ENCODE data around the gene SELE.
"Not testable (repeated sequence)": the region's sequence is repeated elsewhere in the genome, so short reads cannot be mapped to it uniquely, and the experiment has no call there.

The SELE gene

DNA sequence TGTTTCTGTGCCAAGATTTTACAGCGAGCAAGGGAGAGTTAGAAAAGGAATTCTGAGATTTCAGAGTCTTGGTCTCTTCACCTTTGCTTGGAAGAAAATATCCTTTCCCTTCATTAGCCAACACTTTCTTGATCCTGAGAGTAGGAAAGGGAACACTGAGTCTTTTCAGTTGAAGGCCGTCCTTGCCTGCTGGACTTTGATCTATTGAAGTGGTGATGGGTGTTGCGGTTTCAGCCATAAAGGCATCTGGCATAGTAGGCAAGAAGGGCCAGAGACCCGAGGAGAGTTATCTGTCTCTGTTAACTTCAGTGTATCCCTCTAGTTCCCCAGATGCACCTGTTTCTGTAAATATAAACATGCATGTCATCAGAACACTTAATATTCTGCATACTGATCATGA is 9.7 kb downstream of the SELE start:
- intact Hi-C loops (cut with DNase I) = no loop called here
- no peak for DNase-seq

DNA sequence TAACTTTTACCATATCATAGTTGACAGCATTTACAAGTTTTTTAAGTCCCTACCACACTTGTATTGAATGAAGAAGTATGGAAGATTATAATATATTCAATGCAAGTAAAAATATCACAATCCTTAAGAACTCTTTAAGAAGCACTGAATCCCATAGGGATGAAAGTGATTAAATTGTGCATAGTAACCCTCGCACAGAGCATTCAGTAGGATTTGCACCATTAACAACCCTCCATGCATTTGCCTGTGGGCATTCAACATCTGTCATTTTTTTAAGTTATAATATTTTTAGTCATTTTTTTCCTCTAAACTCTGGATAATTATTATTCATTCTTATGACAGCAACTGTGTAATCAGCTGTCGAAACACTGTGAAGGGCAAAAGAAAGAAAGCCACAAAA is 10.1 kb downstream of the SELE start:
- intact Hi-C loops (cut with DNase I) = no loop called here
- no peak for DNase-seq

GRCh38 chr1:169722779-169723178 is 11.1 kb downstream of the SELE start:
- intact Hi-C loops (cut with DNase I) = no loop called here
- DNase-seq = no peak

GRCh38 chr1:169715100-169715499 is 18.8 kb downstream of the SELE start:
- intact Hi-C loops (cut with DNase I); DNase-seq: not testable (repeated sequence)

- intact Hi-C loops (cut with DNase I); DNase-seq: not testable (repeated sequence)
Measured at GRCh38 chr1:169713090-169713489, 20.8 kb downstream of the SELE start.

- intact Hi-C loops (cut with DNase I) = loop anchor here (1.0 kb wide), 1 partner anchor 111 kb away; no protein-coding TSS in a partner anchor
- DNase-seq = no peak
Measured at GRCh38 chr1:169712309-169712631, 21.6 kb downstream of the SELE start.

DNA sequence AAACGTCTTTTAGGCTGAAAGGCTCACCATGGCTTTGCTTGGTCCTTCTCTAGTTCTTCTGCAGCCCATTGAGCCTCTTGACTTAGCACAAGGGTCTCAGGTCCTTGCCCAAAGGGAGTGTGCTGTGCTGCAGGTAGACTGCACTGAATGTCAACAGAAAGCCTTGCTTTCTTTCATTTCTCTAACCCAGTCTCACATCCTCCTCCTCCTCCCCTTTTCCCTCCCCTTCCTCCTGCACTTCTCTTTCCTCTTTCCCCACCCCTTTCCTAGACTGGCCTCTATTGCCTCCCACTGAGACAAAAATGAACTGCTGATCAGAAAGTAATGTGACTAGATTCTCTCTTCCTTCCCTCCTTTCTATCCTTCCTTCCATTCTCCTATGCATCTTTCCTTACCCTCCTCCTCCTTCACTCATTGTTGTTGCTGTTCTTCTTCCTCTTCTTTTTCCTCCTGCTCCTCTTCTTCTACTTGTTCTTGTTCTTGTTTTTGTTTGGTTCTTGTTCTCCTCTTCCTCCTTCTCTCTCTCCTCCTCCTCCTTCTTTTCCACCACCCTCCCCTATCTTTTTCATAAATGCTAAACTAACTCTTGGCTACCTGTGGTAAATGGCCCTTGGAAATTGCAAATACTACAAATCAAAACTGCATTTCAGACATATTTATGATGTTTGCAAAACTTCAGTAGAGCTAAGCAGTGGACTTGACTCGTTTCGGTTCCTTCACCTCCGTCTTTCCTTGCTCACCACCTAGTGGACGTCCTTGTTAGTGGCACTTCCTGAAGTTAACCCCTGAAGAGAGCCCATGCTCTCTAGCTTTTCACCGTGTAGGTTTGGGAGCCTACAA is 22.2 kb downstream of the SELE start, which contains the start of gene SELL:
Gene SELL (minus strand): TSS at position 152 of the 840 bp plus-strand sequence. CDS start 122 bp downstream, at position 30.
- DNase-seq = peak in 6 of 10 donors; percentile 7 to 81 (median 51)
- intact Hi-C loops (cut with DNase I) = loop anchor here (1.0 kb wide), 1 partner anchor 110 kb away; no protein-coding TSS in a partner anchor

DNA sequence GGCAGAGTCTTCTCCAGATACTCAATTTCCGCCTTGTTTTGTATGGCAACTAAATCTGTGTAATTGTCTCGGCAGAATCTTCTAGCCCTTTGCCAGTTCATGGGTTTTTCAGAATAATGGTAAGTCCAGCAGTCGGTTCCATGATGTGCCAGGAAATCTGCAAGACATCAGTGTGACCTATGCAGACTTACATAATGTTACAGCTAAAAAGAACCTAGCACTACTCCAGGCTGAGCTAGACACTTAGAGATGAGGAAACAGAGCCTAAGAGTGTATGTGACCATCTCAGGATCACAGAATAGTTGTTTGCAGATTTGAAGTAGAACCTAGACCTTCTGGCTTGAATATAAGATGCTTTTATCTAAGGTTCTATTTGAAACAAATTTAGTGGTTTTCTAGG is 25.2 kb downstream of the SELE start:
- no peak for DNase-seq
- intact Hi-C loops (cut with DNase I) = no loop called here

DNA sequence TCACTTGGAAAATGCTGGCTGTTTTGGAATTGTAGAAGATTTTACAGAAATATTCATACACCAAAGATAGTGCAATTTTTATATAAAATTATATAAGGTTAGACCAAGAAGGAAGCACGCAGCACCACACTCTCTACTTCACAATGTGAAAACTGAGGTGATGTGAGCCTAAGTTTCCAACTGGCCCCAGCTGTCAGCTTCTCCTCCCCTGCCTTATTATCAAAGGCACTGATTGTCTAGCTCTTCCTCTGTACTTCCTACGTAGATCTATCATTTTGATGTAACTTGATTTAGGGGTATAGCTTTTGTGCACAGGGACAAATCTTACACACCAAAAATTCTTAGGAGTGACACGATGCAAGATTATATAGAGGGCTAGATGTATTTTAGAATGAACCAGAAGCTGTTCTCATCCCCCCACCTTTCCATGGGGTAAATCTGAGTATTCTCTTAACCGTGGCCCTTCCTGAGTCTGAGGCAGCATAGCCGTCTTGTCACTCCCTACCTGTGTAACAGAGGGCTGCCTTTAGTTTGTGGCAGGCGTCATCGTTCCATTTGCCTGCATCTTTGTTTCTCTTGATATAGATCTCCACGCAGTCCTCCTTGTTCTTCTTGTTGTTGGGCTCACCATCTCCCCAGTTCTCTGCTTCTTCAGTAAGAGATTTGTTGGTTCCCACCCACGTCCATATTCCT is 25.8 kb downstream of the SELE start:
- no peak for DNase-seq
- intact Hi-C loops (cut with DNase I) = no loop called here

DNA sequence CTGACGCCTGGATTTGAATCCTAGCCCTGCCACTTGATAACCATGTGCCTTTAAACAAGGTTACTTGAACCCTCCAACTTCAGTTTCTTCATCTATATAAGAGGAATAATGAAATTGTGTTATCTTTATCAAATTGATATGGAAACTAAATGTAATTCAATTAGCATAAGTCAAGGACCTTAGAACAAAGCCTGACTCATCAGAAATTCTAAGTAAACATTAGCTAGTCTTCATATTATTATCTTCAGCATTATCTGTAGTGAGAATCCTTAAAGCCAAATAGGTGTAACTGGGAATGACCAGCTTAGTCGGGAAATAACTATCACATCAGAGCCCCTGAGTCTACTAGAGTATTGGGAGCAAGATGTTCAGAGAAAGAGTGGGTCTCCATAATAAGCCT is 29.1 kb downstream of the SELE start:
- intact Hi-C loops (cut with DNase I) = no loop called here
- DNase-seq = no peak

GRCh38 chr1:169701261-169702005 is 32.4 kb downstream of the SELE start:
- no peak for DNase-seq
- intact Hi-C loops (cut with DNase I) = no loop called here

- intact Hi-C loops (cut with DNase I) = no loop called here
- DNase-seq = no peak
Measured at GRCh38 chr1:169699707-169700106, 34.2 kb downstream of the SELE start.

- intact Hi-C loops (cut with DNase I) = no loop called here
- DNase-seq = no peak
Measured at GRCh38 chr1:169698976-169699375, 34.9 kb downstream of the SELE start.

- intact Hi-C loops (cut with DNase I) = no loop called here
- DNase-seq = no peak
Measured at GRCh38 chr1:169697755-169698154, 36.1 kb downstream of the SELE start.

- DNase-seq = no peak
- intact Hi-C loops (cut with DNase I) = no loop called here
Measured at GRCh38 chr1:169696273-169697100, 37.4 kb downstream of the SELE start.

GRCh38 chr1:169694304-169695075 is 39.4 kb downstream of the SELE start:
- intact Hi-C loops (cut with DNase I) = no loop called here
- DNase-seq = no peak

- DNase-seq = no peak
- intact Hi-C loops (cut with DNase I) = no loop called here
Measured at GRCh38 chr1:169692756-169693460, 41.0 kb downstream of the SELE start.

DNA sequence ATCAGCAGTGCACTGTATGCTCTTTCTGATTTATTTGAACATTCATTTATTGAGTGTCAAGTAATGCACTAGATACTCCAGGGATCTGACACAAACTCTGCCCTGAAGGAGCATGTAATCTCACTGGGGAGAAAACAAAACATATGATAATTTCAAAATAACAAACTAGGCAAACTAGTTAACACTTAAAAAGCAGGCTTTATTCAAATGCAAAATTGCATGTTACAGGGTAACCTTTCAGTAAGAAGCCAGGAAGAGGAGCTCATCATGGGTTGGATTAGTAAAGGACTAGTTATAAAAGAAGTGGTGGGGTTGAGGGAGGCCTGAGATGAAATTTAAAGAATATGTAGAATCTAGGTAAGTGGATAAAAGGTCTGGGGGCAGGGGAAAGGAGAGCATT is 43.4 kb downstream of the SELE start:
- intact Hi-C loops (cut with DNase I) = no loop called here
- DNase-seq = no peak

DNA sequence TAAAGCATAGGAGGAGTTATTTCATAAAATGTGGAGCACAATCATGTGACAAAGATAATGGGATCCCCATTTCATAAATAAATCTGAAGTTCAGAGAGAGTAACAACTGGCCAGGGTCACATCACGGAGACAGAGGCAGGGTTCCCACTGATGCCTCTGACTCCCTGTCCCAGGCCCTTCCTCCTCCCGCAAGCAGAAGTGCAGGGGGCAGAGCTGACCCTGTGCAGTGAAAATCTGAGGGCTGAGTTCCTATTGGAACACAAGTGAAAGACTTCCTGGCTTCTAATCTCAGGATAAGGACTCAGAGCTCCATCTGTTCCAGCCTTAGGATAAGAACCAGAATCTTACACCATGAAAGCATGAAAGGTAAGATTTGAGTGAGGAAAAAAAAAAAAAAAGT is 44.5 kb downstream of the SELE start:
- no peak for DNase-seq
- intact Hi-C loops (cut with DNase I) = no loop called here

Data from posterior cingulate gyrus (tissue), 11 donors.